Measurements from ENCODE around the gene RAB26.
"Not testable (repeated sequence)": the region's sequence is repeated elsewhere in the genome, so short reads cannot be mapped to it uniquely, and the experiment has no call there.

Gene RAB26

GRCh38 chr16:2200313-2200712 is 51.9 kb downstream of the RAB26 start:
- DNase-seq = no peak

GRCh38 chr16:2203119-2203688 is 54.8 kb downstream of the RAB26 start:
- not testable (repeated sequence) for DNase-seq
